ENCODE data around the gene SIAH3.

DNA sequence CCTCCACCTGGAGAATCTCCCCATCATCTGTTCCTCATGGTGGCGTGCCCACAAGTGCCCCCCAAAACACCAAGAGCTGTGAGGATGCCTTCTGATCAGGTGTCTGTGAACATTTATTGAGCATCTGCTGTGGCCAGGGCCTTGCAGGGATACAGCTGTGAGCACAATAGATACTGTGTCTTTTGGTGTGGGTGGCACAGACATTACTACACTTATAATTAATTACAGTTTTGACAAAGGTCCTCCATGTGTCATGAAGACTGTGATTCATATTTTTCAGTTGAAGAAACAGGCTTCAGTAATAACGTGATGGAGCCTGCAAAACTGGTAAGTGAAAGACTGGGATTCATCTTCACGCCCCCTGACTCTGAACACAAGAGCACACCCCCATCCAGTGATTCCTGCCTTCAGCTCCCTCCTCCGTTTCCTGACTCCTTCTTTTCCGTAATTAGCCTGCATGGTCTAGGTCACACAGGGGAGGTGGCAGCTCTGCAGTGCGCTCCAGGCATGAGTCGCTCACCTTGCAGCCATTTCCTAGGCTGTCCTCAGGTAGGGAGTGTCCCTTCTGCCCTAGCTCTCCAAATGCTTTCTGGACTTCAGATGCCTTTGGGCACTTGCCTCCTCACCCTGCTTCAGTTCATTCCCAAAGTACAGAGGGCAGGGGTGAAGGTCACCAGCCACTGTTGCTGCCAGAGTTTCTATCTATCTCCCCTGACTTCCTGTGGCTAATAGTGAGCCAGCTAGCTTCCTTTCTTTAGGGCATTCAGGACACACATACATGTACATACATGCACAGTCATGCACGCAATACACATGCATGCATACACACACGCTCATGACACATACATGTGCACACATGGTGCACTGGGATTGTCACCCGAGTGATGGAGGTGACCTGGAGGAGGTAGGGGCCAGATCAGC, 66.5 kb downstream of the SIAH3 start:
- TF ChIP-seq POLR2AphosphoS5 (IDR thresholded peaks at IDR 0.05; ENCODE audit: low read depth, low read length) (no peak), TAF1 (IDR thresholded peaks at IDR 0.05; ENCODE audit: borderline replicate concordance, insufficient read depth, low read length) (no peak)
